GM18508 (cell line): ENCODE data around the gene TP53RK.
A peak's percentile ranks its signal among the peaks of the same experiment; 100 is the strongest.

Source experiments
- ATAC-seq: cut with Tn5 transposase; IDR thresholded peaks from one replicate; pipeline ENCODE4 v1.9.1; 2021; ENCODE audit warnings: moderate number of reproducible peaks; ENCODE audit not compliant: insufficient read depth, unreplicated experiment

Gene TP53RK

GRCh38 chr20:46689082-46689753, at the start of gene TP53RK:
Gene TP53RK (minus strand): TSS chr20:46689444. CDS start chr20:46689414, 30 bp downstream.
- peak; percentile 87 for ATAC-seq

GRCh38 chr20:46735436-46735835, 46.2 kb upstream of the TP53RK start:
- ATAC-seq, result no peak

- ATAC-seq, result no peak
These were observed 42.5 kb upstream of the TP53RK start for GRCh38 chr20:46731770-46732169.

- no peak for ATAC-seq
These were observed 36.2 kb upstream of the TP53RK start for GRCh38 chr20:46725186-46726165.

GRCh38 chr20:46724343-46724959, 35.2 kb upstream of the TP53RK start:
- no peak for ATAC-seq

- ATAC-seq, result no peak
These were observed 33.8 kb upstream of the TP53RK start for GRCh38 chr20:46723039-46723438.

GRCh38 chr20:46722450-46722849, 33.2 kb upstream of the TP53RK start:
- ATAC-seq, result no peak

GRCh38 chr20:46721476-46721875, 32.2 kb upstream of the TP53RK start:
- ATAC-seq, result no peak

GRCh38 chr20:46720776-46721425, 31.7 kb upstream of the TP53RK start:
- ATAC-seq, result no peak

GRCh38 chr20:46720019-46720418, 30.8 kb upstream of the TP53RK start:
- ATAC-seq, result no peak

GRCh38 chr20:46717818-46718541, 28.7 kb upstream of the TP53RK start:
- no peak for ATAC-seq

- ATAC-seq, result no peak
These were observed 26.1 kb upstream of the TP53RK start for GRCh38 chr20:46715292-46715756.

GRCh38 chr20:46713957-46714834, 25.0 kb upstream of the TP53RK start:
- ATAC-seq, result no peak

- no peak for ATAC-seq
These were observed 22.9 kb upstream of the TP53RK start for GRCh38 chr20:46712056-46712636.

GRCh38 chr20:46710153-46710913, 21.1 kb upstream of the TP53RK start:
- ATAC-seq, result no peak

- ATAC-seq, result no peak
These were observed 20.4 kb upstream of the TP53RK start, which contains the start of gene SLC2A10 for GRCh38 chr20:46709459-46710152. Gene SLC2A10 (plus strand): TSS chr20:46709649. CDS start chr20:46709737, 88 bp downstream.

GRCh38 chr20:46709055-46709458, 19.8 kb upstream of the TP53RK start:
- no peak for ATAC-seq
